Measurements from ENCODE around the gene DOK3.

DNA sequence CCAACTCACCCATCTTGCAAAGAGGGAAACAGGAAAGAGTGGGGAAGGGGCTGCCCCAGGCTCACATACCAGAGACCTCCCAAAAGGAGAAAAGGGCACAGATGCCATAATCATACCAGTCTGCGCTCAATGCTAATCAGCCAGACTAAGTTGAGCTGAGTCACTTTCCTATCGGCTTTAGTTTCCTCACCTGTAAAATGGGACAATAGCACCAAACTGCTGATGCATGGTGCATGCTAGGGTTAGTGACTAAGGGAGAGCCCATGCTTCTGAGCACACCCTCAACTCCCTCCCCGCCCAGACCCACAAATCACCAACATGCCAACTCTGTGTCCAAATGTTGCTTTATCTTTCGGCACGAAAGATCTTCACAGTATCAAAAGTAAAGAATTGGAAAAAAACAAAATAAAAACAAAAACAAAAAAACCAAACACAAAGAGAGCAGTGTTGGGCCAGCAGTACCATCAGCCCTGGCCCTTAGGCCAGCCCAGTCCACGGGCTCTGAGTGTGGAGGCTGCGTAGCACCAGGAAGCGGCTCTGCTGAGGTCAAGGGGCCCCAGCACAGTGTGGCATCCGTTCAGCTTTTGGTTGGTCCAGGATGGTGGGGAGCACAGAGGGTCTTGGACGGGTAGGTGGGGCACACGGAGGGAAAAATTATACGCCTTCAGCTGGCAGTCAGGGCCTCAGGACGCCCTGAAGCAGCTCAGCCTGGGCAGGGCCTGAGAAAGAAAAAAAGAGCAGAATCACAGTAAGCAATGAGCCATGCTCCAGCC lies 10.0 kb upstream of the DOK3 start:
- TF ChIP-seq, protein P1, sequence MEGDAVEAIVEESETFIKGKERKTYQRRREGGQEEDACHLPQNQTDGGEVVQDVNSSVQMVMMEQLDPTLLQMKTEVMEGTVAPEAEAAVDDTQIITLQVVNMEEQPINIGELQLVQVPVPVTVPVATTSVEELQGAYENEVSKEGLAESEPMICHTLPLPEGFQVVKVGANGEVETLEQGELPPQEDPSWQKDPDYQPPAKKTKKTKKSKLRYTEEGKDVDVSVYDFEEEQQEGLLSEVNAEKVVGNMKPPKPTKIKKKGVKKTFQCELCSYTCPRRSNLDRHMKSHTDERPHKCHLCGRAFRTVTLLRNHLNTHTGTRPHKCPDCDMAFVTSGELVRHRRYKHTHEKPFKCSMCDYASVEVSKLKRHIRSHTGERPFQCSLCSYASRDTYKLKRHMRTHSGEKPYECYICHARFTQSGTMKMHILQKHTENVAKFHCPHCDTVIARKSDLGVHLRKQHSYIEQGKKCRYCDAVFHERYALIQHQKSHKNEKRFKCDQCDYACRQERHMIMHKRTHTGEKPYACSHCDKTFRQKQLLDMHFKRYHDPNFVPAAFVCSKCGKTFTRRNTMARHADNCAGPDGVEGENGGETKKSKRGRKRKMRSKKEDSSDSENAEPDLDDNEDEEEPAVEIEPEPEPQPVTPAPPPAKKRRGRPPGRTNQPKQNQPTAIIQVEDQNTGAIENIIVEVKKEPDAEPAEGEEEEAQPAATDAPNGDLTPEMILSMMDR (IDR thresholded peaks at IDR 0.05; ENCODE audit: borderline replicate concordance, extremely low read depth, low read length, poor library complexity, severe bottlenecking), result no peak
- no peak for TF ChIP-seq EZH2 (IDR thresholded peaks at IDR 0.05; ENCODE audit: borderline replicate concordance, low read depth, low read length, severe bottlenecking)

All from DND-41 (cell line).